HS-27A (cell line): ENCODE results near the gene FADD.

Source experiments
- DNase-seq: peaks from one replicate; pipeline ENCODE4 v3.0.0-alpha.2; 2012; ENCODE audit warnings: low read depth, missing footprints

The FADD gene, protein sequence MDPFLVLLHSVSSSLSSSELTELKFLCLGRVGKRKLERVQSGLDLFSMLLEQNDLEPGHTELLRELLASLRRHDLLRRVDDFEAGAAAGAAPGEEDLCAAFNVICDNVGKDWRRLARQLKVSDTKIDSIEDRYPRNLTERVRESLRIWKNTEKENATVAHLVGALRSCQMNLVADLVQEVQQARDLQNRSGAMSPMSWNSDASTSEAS

DNA sequence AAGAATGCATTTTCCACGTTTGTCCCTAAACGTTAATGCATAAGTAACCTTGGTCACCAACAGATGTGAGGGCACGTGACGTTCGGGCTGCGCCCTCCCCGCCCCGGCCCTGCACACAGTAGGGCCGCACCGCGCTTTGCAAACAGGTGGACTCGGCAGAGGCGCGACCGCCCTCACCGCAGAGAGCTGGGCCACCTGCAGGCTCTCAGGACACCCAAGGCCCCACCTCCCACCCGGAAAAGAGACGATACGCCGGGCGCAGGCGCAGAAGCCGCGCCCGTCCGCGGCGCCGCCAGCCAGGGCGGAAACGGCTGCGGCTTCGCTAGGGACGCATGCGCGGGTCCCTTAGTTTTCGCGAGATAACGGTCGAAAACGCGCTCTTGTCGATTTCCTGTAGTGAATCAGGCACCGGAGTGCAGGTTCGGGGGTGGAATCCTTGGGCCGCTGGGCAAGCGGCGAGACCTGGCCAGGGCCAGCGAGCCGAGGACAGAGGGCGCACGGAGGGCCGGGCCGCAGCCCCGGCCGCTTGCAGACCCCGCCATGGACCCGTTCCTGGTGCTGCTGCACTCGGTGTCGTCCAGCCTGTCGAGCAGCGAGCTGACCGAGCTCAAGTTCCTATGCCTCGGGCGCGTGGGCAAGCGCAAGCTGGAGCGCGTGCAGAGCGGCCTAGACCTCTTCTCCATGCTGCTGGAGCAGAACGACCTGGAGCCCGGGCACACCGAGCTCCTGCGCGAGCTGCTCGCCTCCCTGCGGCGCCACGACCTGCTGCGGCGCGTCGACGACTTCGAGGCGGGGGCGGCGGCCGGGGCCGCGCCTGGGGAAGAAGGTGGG lies at the start of gene FADD:
Gene FADD (plus strand): TSS at position 377 of the 831 bp plus-strand sequence. CDS start 164 bp downstream, at position 541.
- peak; percentile 88 for DNase-seq

DNA sequence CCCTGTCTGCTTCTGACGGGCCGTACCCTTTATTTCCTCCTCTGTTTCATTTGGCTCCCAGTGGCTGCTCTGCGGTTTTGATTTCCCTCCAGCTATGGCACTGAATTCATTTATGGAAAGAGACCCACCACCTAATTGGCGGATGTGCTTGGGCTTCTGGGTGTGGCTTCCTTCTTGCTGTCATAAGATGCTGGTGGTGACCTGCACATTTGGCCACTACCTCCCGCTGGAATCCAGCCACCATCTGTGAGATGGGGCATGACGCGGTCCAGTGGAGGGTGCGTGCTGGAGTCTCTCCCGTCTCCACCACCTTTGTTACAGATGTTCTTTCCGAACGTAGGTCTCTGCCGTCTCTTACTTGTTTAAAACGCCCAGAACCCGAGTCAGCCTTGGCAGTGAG lies 47.7 kb upstream of the FADD start:
- no peak for DNase-seq

DNA sequence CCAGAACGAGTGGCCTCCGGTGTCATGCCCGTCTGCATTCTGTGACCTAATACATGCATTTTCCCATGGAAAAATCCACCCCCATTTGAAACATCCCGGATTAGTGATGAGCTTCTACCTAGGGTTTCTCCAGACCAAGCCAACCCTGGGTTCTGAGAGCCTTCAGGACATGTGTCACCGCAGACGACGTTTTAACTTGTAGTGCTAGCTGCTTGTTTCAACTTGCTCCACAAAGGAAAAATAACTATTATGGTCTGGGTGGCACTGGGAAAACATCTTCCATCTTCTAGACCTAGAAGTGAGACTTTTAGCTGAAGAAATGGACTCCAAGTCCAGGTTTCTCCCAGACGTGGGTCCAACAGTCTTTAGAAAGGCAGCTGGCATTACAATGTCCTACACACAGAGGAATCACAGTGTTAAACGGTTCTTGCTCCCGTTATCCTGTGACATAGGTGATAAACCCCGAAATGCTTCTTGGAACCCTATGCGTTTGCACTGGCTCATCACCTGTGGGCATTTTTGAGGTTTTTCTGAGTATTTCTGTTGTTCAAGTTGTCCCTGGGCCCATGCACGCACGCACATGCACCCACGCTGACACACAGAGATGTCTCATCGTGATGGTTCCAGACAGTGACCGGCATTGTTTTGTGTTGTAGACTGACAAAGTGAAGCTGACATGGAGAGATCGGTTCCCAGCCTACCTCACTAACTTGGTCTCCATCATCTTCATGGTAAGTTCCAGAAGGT lies 46.6 kb upstream of the FADD start:
- DNase-seq = no peak

DNA sequence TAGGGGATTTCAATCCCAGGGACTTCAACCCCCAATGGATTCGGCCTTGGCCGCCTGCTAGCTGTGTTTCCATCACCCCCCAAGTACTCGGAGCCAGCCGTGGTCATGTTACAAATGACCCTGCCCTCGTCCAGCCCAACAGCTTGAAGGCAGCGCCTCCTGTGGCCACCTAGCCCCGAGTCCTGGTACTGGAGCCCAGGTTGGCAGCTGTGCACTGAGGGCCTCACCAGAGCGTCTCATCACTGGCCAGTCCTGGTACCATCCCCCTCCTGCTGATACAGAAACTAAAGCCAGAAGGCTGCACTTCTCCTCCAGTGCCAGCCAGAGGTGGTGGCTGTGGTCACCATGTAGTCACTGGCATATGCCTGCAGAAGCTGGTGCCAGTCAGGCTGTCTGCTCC lies 44.9 kb upstream of the FADD start:
- no peak for DNase-seq

DNA sequence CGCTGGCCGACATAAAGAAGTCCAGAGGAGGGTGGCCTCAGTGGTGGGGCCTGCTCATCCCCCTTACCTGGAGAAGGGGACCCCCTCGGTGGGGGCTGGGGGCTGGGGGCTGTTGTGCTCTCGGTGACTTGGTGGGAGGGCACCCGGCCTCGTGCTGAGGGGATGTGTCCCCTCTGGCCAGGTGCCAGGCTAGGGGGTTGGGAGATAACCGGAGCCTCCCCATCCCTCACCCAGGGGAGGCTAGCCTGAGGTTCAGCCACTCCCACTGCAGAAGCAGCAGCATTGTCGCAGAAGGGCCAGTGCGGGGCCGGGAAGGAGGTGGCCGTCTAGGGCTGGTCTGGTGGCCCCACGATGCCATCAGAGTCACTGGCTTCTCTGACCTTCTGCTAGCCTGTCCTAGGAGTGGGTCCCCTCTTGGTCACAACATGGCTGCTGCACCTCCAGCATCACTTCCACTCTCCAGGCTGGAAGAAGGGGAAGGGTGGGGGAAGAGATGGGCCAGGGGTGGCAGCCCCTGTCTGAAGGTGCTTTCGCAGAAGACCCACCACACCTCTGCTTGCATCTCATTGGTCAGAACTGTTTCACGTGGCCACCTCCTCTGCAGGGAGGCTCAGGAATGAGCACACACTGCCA lies 44.2 kb upstream of the FADD start:
- DNase-seq = no peak

DNA sequence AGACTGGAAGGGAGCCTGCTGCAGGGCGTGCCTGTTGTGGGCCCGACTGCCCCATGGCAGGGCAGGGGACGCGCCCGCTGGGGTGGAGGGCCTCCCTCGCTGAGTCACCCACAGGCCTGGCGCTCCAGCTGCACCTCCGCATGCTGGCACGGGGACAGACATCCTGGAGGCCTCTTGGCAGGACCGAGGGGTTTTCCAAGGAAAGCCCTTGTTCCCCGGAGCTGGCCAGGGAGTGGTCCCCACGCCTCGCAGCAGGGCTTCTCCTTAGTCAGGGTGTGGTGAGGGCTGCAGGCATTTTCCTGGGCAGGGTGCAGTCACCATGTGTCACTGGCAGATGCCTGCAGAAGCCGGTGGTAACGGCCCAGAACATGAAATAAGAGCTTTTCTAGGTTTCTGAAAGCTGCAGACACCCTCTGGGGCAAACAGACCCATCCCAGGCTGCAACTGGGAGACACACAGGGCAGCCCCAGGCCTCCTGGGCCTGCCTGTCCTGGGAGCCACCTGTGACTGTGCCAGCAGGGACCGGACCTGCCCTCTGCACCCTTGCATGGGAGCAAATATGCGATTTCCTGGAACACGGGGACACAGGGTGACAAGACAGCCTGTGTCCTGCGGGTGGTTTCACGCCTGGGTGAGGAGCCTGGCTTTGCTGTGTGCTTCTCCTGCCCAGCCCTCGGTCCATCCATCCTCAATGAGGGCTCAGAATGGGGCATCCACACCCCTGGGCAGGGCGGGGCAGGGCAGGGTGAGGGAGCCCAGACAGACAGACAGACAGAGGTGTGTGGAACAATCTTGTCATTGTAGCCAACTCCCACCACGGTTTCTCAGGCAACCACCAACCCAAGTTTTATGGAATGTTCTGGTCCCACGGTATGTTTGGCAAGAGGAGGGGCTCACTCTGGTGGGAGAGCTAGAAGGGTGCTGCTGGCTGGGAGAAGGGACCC lies 43.2 kb upstream of the FADD start:
- DNase-seq = peak; percentile 71

DNA sequence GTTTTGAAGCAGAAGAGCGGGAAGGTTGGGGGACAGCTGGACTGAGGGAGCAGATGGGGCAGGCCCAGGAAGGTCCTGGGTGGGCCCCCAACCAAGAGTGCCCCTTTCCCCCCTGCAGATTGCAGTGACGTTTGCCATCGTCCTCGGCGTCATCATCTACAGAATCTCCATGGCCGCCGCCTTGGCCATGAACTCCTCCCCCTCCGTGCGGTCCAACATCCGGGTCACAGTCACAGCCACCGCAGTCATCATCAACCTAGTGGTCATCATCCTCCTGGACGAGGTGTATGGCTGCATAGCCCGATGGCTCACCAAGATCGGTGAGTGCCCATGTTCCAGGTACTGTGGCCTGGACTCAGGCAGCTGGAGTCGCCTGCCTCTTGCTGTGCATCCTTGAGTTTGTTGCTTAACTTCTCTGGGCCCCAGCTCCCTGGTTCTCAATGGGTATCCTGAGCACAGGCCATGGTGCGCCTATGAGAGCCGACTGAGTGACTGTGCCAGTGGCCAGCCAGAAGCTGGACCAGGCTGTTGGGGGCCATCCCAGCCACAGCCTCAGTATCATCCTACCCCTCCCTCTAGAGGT lies 42.0 kb upstream of the FADD start:
- DNase-seq = no peak

DNA sequence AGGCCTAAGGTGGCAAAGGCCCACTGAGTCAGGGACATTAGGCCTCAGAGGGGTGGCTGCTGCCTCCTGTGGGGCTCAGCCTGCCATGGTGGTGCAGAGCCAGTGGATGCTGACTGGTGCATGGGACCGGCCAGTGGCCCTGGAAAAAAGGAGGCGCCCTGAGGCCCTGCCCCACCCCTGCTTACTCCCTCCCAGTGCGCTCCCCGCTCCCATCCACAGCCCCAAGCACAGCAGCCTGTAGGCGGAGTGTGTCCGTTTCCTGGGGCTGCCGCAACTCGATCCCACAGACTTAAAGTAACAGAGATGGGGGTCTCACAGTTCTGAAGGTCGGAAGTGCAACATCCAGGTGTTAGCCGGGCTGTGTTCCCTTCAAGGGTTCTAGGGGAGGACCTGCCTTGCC lies 38.4 kb upstream of the FADD start:
- DNase-seq = no peak

DNA sequence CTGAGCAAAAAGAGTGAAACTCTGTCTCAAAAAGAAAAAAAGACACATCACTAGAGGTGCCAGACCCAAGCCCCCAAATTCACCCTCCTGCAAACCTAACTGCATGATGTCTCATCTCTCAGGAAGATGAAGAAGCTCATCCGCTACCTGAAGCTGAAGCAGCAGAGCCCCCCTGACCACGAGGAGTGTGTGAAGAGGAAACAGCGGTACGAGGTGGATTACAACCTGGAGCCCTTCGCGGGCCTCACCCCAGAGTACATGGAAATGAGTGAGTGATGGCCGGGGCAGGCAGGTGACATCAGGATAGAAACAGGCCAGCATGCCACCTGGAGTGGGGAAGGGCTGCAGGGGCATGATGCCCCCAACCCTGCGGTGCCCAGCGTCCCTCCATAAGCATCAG lies 36.0 kb upstream of the FADD start:
- no peak for DNase-seq

DNA sequence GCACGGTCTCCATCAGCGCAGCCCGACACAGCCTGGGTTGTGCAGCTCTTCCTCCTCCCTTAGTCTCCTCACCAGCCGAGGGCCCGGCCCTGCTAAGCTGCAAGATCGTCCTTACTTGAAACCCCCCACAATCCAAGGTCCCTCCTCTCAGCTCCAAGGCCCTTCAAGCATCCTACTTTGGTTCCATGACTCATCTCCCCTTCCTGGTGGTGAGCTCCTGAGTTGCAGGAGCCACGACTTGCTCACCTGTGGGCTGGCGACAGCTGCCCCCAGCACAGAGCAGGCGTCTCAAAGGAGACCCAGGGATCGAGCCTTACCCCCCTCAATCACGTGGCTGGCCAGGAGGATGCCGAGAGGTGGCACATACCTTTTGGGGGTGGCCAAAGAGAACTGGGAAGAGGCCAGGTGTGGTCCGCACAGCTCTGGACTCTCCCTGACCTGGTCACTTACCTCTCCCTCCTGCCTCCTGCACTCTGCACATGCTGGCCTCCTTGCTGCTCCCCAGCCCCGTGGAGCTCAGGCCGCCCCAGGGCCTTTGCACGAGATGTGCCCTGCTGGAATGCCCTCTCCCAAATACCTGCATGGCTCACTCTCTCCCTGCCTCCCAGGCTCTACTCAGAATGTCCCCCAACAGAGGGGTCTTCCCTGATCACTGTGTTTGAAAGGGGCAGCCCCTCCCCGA lies 35.2 kb upstream of the FADD start:
- no peak for DNase-seq

DNA sequence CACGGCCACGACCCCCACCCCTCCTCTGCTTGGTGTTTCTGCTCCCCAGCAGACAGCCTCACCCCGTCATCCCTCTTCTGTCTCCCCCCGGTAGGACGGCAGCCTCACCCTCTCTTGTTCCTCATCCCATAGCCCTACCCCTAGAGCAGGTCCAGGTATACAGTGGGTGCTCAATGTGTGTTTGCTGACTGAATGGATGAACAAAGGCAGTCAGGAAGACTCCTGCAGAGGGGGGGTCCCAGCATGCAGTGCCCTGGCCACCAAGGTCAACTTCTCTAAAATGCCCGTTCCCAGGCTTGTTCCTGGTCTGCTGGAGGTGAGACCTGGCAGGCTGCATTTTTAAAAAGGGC lies 34.7 kb upstream of the FADD start:
- DNase-seq = no peak

DNA sequence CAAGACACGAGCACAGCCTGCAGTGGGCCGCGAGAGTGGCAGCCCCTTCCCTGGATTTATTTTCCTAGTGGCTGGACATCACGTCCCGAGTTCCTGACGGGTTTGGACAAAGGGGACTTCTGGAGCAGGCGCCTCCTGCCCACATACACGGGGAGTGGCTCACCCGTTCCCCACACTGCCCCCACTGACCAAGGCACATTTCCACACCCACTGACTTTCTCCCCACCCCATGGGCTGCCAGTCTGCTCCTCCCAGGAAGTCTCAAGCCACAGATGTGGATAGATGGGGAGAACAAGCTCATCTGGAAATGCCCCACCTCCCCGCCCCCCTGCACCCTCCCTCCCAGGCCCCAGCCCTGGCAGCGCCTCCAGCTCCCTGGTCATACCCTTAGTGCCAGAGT lies 34.0 kb upstream of the FADD start:
- DNase-seq = no peak

DNA sequence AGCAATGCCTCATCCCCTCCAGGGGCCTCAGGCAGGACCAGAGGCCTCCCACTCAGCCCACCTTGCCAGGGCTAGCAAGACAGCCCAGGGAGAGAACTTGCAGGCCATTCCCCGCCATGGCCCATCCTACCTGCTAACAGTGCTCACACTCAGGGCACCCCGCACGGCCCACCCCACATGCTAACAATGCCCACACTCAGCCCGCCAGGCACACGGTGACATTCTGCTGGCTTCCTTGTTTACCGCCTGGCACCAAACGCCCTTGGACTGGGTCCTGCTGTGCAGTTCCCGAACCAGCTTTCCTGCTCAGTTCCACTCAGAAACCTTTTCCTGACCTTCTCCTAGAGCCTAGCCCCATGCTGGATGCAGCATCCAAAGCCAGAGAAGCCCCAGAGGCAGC lies 33.5 kb upstream of the FADD start:
- no peak for DNase-seq

DNA sequence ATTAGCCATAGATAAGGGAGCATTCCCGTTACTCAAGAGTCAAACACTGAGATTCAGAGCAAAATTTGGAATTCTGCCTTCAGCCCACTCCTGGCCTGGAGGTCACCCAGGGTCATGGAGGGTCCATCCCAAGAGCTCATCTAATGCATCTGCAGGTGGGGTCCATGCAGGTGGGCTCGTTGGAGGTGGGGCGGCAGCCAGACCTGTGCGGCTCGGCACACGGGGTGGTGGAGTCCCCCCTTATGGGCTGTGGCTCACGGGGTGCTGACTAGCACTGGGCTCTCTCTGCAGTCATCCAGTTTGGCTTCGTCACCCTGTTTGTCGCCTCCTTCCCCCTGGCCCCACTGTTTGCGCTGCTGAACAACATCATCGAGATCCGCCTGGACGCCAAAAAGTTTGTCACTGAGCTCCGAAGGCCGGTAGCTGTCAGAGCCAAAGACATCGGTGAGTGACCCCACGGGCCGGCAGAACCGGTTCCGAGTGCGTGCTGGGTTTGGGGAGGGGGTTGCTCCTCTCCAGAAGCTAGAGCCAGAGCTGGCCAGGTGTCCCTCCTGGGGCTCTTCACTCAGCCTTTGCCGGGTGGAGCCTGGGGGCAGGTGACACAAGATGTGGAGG lies 32.4 kb upstream of the FADD start:
- no peak for DNase-seq

DNA sequence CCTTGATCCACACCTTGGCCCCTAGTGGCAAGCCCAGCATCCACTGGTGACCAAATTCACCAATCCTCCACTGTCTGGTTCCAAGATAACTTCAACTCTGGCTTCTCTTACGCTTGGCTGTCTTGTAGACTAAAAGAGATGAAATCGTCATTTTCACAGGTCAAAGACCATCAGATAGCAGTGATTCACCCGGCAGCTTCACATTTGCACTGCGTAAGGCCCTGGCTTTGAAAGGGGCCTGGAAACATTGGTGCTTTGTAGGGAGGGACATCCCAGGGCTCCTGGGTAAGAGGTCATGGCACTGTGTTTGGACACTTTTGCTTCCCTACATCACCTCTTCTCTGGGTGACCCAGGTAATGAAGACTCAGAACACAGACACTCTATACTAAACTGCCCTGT lies 30.1 kb upstream of the FADD start:
- DNase-seq = no peak

DNA sequence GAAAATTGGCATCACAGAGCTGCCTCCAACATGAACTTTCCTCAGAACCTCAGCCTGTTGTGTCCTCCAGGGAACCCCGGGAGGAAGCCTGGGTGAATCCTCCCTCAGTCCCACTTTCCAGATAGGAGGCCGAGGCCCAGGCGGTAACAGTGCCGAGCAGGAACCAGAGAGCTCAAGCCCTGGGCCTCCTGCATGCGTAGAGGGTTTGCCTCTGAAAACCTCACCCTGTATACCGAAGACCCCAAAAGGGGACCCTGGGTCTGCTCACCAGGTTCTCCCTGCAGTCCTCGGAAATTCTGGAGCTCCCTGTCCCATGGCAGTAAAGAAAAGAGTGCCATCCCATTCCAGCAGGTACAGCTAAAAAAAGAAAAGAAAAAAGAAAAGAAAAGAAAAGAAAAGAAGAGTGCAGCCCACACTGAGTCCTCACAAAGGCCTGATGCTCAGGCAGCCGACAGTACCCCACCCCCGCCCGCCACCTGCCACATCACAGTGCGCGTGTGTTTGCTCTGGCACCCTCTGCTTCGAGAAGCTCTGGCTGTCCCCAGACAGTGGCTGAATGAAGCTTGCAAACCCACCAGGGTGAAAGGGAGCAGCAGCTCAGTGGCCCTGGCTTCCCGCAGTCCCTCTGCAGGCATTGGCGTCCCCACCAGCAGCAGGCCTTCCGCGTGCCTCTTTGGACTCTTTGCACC lies 28.4 kb upstream of the FADD start:
- no peak for DNase-seq

DNA sequence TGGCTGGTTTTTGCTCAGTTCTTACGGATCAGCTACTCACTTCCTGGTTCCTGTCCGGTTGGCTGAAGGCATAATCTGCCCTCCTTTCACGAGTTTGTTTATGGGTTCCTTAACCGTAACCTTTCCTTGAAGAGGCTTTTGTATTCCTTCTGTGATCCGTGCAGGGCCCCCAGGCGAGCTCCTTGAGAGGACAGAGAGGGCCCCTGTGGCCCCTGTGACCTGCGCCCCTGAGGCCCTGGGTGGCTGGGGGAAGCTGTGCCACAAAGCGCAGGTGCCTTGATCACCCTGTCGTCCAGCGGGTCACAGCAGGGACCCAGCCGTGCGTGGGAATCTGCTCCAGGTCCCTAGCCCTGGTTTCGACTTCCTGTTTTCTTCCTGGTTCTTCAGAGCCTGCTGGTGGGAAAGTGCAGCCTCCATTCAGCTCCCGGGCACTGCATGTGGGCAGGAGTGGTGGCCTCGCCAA lies 27.8 kb upstream of the FADD start:
- DNase-seq = no peak

DNA sequence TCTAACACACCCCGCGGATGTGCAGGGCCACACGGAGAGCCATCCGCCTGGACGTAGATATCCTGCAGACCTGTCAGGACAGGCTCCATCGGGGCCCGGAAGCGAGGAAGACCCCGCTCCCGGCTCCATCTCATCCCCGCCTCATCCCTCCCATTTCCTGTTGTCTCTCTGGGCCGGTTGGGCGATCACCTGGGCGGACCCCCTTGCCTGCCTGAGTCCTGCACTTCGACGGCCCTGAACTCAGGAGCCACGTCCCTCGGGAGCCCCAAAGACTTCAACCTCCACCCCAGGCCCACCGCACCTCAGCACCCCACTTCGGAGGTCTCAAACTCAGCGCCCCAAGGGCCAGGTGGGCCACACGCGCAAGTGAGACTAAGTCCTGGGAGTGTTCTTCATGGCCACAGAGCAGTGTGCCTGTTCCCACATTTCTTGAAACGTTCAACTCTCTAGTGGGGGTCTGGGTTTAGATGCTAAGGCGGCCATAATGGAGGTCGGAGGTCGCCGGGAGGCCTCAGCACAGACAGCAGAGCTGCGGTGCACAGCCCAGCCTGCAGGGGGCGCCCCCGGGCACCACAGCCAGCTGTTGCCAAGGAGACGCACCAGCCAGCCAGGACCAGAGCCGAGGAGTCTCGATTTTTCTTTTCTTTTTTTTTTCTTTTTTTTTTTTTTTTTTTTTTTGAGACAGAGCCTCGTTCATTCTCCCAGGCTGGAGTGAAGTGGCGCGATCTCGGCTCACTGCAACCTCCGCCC lies 26.0 kb upstream of the FADD start:
- DNase-seq = no peak

DNA sequence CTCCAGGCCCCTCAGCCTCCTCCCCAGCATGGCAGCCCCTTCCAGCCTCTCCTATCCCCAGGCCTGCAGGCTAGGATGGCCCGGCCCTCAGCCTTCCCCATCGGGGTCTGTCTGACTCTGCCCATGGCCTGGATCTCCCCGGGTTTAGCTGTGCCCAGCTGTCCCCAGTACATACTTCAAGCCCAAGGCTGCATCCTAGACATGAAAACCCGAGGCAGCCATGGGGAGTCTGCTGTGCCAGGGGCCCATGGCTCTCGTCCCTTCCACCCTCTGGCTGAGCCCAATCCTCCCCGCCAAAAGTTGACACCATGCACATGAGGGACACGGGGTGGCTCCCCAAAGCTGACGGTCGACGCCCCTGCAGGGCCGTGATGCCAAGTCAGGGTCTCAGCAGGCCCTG lies 22.2 kb upstream of the FADD start:
- no peak for DNase-seq
